ENCODE data around the gene COX4I2. TPM values are rescaled to one million over a fixed set of nuclear protein-coding genes. Genes with fewer than 3 reads are reported as not detected.

COX4I2 gene
- total RNA-seq, 2 donors from 2014 or later, result 0.41 to 3.6 TPM

DNA sequence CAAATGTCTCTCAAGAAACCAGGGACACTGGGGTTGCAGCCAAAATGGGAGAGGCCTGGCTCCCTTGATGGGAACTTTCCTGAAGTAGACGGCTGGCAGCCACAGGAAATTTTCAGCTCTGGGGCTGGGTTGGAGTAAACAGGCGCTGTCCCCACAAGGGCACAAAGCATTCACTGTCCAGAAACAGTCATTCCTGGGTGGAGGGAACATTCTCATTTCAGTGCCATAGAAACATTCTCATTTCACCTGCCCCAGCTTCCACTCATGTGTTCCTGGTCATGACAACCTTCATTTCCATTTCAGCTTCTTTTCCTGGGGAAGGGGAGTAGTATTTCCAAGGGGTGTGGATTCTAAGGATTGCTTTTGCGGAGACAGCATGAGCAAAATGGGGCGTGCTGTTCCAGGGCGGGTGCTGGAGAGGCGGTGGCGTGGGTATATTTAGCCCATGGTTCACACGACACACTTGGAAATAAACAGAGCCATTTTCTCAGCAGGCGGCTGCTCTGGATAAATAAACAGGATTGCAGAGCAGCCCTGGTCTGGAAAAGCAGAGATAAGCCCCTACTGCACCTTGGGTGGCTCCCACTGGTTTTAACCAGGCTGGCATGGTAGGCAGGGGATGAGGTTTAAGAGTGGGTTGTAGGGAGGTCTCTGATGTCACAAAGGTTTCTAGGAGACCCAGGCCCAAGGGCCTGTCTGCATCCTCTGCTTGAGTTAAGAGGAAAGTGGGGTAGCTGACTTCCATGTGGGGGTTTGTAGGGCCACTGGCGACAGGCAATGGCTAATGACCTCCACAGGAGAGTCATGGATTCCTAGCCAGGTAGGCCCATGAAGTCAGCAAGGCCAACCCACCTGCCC lies 32.9 kb downstream of the COX4I2 start:
- DNase-seq (ENCODE audit: low spot score), result peak; percentile 68
- Histone ChIP-seq H3K9me3 (no peaks in the 10 kb centered on the region), H3K27me3 (replicated peaks; ENCODE audit: insufficient read depth) (no peaks in the 10 kb centered on the region), H3K27ac (peak overlapping the region; percentile 75 to 91), H3K4me3 (no peak overlapping the region), H3K4me1 (replicated peaks) (peaks cover 31% of the 10 kb centered on the region), H3K36me3 (peaks cover 0 to 3% of the 10 kb centered on the region in 2 donors)
- intact Hi-C loops (cut with DNase I), result loop anchor here (2.0 kb wide), 1 partner anchor 42 kb away; no protein-coding TSS in a partner anchor
- WGBS, result 44% methylated on average over 10 of the region's 10 CpGs
- TF ChIP-seq, protein P1, sequence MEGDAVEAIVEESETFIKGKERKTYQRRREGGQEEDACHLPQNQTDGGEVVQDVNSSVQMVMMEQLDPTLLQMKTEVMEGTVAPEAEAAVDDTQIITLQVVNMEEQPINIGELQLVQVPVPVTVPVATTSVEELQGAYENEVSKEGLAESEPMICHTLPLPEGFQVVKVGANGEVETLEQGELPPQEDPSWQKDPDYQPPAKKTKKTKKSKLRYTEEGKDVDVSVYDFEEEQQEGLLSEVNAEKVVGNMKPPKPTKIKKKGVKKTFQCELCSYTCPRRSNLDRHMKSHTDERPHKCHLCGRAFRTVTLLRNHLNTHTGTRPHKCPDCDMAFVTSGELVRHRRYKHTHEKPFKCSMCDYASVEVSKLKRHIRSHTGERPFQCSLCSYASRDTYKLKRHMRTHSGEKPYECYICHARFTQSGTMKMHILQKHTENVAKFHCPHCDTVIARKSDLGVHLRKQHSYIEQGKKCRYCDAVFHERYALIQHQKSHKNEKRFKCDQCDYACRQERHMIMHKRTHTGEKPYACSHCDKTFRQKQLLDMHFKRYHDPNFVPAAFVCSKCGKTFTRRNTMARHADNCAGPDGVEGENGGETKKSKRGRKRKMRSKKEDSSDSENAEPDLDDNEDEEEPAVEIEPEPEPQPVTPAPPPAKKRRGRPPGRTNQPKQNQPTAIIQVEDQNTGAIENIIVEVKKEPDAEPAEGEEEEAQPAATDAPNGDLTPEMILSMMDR (IDR thresholded peaks at IDR 0.05), result peak in 1 of 4 experiments; percentile 2
- no peak for TF ChIP-seq POLR2AphosphoS5 (IDR thresholded peaks at IDR 0.05)
- no peak for TF ChIP-seq POLR2A (IDR thresholded peaks at IDR 0.05)

DNA sequence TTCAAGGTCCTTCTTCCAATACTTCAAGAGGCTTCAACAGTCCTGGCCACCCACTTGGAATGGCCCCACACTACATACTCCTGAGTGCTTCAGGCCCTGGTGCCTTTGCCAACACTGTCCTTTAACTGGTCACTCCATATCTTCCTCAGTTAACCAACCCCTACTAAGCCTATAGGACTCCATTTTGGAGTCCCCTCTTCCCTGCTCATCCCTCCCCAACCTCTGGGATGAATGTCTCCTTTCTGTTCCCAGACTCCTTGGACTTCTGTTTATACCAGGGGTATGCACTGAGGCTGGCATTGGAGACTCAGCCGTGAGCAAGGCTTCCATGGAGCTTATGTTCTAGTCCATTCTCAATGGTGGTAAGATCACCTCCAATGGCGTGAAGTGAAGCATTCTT lies 33.6 kb downstream of the COX4I2 start:
- no peak for TF ChIP-seq POLR2A (IDR thresholded peaks at IDR 0.05)
- TF ChIP-seq, protein P1 (IDR thresholded peaks at IDR 0.05), result no peak
- no peak for TF ChIP-seq POLR2AphosphoS5 (IDR thresholded peaks at IDR 0.05)
- Histone ChIP-seq H3K9me3 (no peaks in the 10 kb centered on the region), H3K4me1 (replicated peaks) (peaks cover 25% of the 10 kb centered on the region), H3K36me3 (no peaks in the 10 kb centered on the region), H3K27ac (peak overlapping the region; percentile 75 to 91), H3K4me3 (no peak overlapping the region), H3K27me3 (replicated peaks; ENCODE audit: insufficient read depth) (no peaks in the 10 kb centered on the region)
- no peak for DNase-seq (ENCODE audit: low spot score)
- WGBS, result 92% methylated on average over 2 of the region's 2 CpGs
- intact Hi-C loops (cut with DNase I), result loop anchor here (2.0 kb wide), 1 partner anchor 41 kb away; no protein-coding TSS in a partner anchor

DNA sequence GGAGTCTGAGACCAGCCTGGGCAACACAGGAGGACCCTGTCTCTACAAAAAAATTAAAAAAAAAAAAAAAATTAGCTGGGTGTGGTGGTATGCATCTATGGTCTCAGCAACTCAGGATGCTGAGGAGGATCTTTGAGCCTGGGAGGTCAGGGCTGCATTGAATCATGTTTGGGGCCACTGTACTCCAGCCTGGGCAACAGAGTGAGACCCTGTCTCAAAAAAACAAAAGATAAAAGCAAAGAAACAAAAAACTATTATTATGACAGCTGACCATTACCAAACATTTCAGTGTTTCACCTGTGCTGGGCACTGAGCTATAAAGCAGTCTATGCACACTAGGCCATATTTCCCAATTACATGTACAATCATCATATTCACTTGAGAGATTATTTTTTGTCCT lies 35.7 kb downstream of the COX4I2 start:
- no peaks in the 10 kb centered on the region for H3K36me3 ChIP-seq

DNA sequence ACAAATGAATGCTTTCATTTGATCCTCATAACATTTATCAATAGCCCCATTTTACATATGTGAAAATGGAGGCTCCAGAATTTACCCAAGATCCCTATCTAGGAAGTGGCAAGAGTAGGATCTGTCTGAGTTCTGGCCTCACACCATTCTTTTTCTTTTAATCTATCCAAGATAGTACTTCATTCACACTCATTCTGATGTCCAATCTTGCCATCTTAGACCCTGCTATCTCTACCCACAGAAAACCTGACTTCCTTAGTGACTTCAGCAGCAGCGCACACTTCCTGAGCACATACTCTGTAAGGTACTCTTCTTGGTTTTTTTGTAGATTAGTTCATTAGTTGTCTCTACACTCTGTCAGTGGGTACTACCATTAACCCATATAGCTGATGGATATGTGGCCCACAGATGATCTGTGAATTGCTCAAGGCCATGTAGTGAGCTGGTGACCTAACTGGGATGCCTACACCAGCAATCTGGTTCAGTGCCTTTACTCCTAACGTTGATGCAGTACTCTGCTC lies 36.3 kb downstream of the COX4I2 start:
- TF ChIP-seq POLR2AphosphoS5 (IDR thresholded peaks at IDR 0.05) (no peak), POLR2A (IDR thresholded peaks at IDR 0.05) (no peak)
- TF ChIP-seq, protein P1 (IDR thresholded peaks at IDR 0.05), result no peak
- peak overlapping the region in 1 of 2 donors; percentile 34 for H3K27ac ChIP-seq
- DNase-seq (ENCODE audit: low spot score), result no peak
- intact Hi-C loops (cut with DNase I), result no loop called here
- H3K4me1 ChIP-seq (replicated peaks), result peaks cover 28% of the 10 kb centered on the region
- no peaks in the 10 kb centered on the region for H3K9me3 ChIP-seq
- 71% methylated on average over 2 of the region's 2 CpGs for WGBS
- no peak overlapping the region for H3K4me3 ChIP-seq
- H3K36me3 ChIP-seq, result no peaks in the 10 kb centered on the region
- H3K27me3 ChIP-seq (replicated peaks; ENCODE audit: insufficient read depth), result no peaks in the 10 kb centered on the region

More for the DNA sequence above, 35.7 kb downstream of the COX4I2 start:
- H3K4me1 ChIP-seq (replicated peaks), result peaks cover 25% of the 10 kb centered on the region
- intact Hi-C loops (cut with DNase I), result no loop called here
- no peak for DNase-seq (ENCODE audit: low spot score)
- peak overlapping the region in 1 of 2 donors; percentile 34 for H3K27ac ChIP-seq
- H3K9me3 ChIP-seq, result no peaks in the 10 kb centered on the region
- no peak for TF ChIP-seq POLR2A (IDR thresholded peaks at IDR 0.05)
- no peak for TF ChIP-seq POLR2AphosphoS5 (IDR thresholded peaks at IDR 0.05)
- TF ChIP-seq, protein P1 (IDR thresholded peaks at IDR 0.05), result no peak
- H3K4me3 ChIP-seq, result no peak overlapping the region
- no peaks in the 10 kb centered on the region for H3K27me3 ChIP-seq (replicated peaks; ENCODE audit: insufficient read depth)
